Prostate gland (tissue), 2 donors: ENCODE data around the gene ZNF493. TPM values are rescaled to one million over a fixed set of nuclear protein-coding genes. Genes with fewer than 3 reads are reported as not detected.
A peak's percentile ranks its signal among the peaks of the same experiment; 100 is the strongest.

ENCODE experiments used
- DNase-seq: peaks from one replicate; pipeline ENCODE4 v3.0.0-alpha.2; 2019; ENCODE audit warnings: low spot score
- H3K27ac ChIP-seq, 2 donors: fragments of 200-600 bp; sonication (generic); 2 replicates each; pipeline ENCODE4 v1.5.1; 2017 to 2019
- H3K27me3 ChIP-seq: fragments of 200-600 bp; sonication (generic); replicated peaks from 2 replicates; pipeline ENCODE4 v1.5.1; 2019; ENCODE audit not compliant: insufficient read depth
- H3K36me3 ChIP-seq, 2 donors: fragments of 200-600 bp; sonication (generic); 1 replicate in 1 of 2; 2 replicates in 1 of 2; pipeline versions ENCODE4 v1.5.1 to v1.8.1; 2017 to 2019
- H3K4me1 ChIP-seq: fragments of 200-600 bp; sonication (generic); replicated peaks from 2 replicates; pipeline ENCODE4 v1.5.1; 2019
- H3K4me3 ChIP-seq, 2 donors: fragments of 200-600 bp; sonication (generic); 2 replicates each; pipeline ENCODE4 v1.5.1; 2017 to 2019
- H3K9me3 ChIP-seq: fragments of 200-600 bp; sonication (generic); 2 replicates; pipeline ENCODE4 v1.5.1; 2017
- CTCF ChIP-seq, 4 experiments: fragments of 200-600 bp in 2 of 4; fragments of 450-650 bp in 2 of 4; sonication (generic) in 2 of 4; IDR thresholded peaks; 1 replicate in 3 of 4; 2 replicates in 1 of 4; pipeline ENCODE4 v1.5.1; 2016 to 2019; ENCODE audit warnings: antibody characterized with exemption in 4 of 4, mild to moderate bottlenecking in 2 of 4, moderate library complexity in 2 of 4
- POLR2A ChIP-seq: fragments of 450-650 bp; IDR thresholded peaks from one replicate; pipeline ENCODE4 v1.6.1; 2016; ENCODE audit warnings: antibody characterized with exemption, mild to moderate bottlenecking
- POLR2AphosphoS5 ChIP-seq: sonication (generic); formaldehyde crosslinking; IDR thresholded peaks from one replicate; pipeline ENCODE4 v1.6.1; 2017; ENCODE audit warnings: antibody characterized with exemption
- WGBS: methylation state at CpG from one replicate; pipeline ENCODE4 v1.1.5; 2018; 5-methylcytosine and 5-hydroxymethylcytosine counted together
- intact Hi-C: fragments of 100-400 bp; cut with DNase I; formaldehyde crosslinking; loops from one replicate; pipeline ENCODE4 v1.14.2; 2022
- total RNA-seq, 2 donors: library from RNA; depleted of rRNA; stranded (reverse); fragments of >200 nt; gene quantifications; one replicate each; pipeline ENCODE4 v1.1.0, GENCODE V29; 2016

Gene ZNF493
- total RNA-seq, 2 donors from 2014 or later = 29.4 to 32.5 TPM

GRCh38 chr19:21423057-21424041, 26.4 kb downstream of the ZNF493 start:
- no peak overlapping the region for H3K4me3 ChIP-seq
- 97% methylated on average over 1 of the region's 1 CpG for WGBS
- no peaks in the 10 kb centered on the region for H3K9me3 ChIP-seq
- no peaks in the 10 kb centered on the region for H3K4me1 ChIP-seq
- TF ChIP-seq CTCF (IDR thresholded peaks at IDR 0.05) (no peak), POLR2AphosphoS5 (no peak), POLR2A (no peak)
- H3K36me3 ChIP-seq = no peaks in the 10 kb centered on the region
- intact Hi-C loops = no loop called here
- no peak overlapping the region for H3K27ac ChIP-seq
- H3K27me3 ChIP-seq = no peaks in the 10 kb centered on the region
- no peak for DNase-seq

GRCh38 chr19:21430675-21431074, 33.7 kb downstream of the ZNF493 start:
- H3K4me3 ChIP-seq = no peak overlapping the region
- no peak for DNase-seq
- H3K9me3 ChIP-seq = no peaks in the 10 kb centered on the region
- no peaks in the 10 kb centered on the region for H3K27me3 ChIP-seq
- WGBS = 69% methylated on average over 5 of the region's 5 CpGs
- intact Hi-C loops = no loop called here
- no peak overlapping the region for H3K27ac ChIP-seq
- no peaks in the 10 kb centered on the region for H3K4me1 ChIP-seq
- no peak for TF ChIP-seq POLR2AphosphoS5
- no peak for TF ChIP-seq POLR2A
- no peak for TF ChIP-seq CTCF (IDR thresholded peaks at IDR 0.05)
- no peaks in the 10 kb centered on the region for H3K36me3 ChIP-seq

GRCh38 chr19:21432590-21432989, 35.7 kb downstream of the ZNF493 start:
- Histone ChIP-seq H3K27me3 (no peaks in the 10 kb centered on the region), H3K4me3 (no peak overlapping the region), H3K27ac (no peak overlapping the region), H3K4me1 (no peaks in the 10 kb centered on the region), H3K9me3 (no peaks in the 10 kb centered on the region), H3K36me3 (no peaks in the 10 kb centered on the region)
- intact Hi-C loops = no loop called here
- 47% methylated on average over 2 of the region's 2 CpGs for WGBS
- DNase-seq = peak; percentile 45
- TF ChIP-seq POLR2AphosphoS5 (no peak), POLR2A (no peak)

- Histone ChIP-seq H3K27me3 (no peaks in the 10 kb centered on the region), H3K36me3 (no peaks in the 10 kb centered on the region), H3K4me3 (peak overlapping the region in 1 of 2 donors; percentile 3), H3K9me3 (no peaks in the 10 kb centered on the region), H3K4me1 (no peaks in the 10 kb centered on the region), H3K27ac (peak overlapping the region; percentile 1 to 43)
- DNase-seq = no peak
- 60% methylated on average over 8 of the region's 8 CpGs for WGBS
- intact Hi-C loops = no loop called here
- TF ChIP-seq POLR2AphosphoS5 (no peak), POLR2A (no peak), CTCF (IDR thresholded peaks at IDR 0.05) (no peak)
Measured at GRCh38 chr19:21434516-21434915, 37.6 kb downstream of the ZNF493 start.

- intact Hi-C loops = no loop called here
- H3K36me3 ChIP-seq = no peaks in the 10 kb centered on the region
- H3K27ac ChIP-seq = peak overlapping the region; percentile 1 to 43
- TF ChIP-seq POLR2A (no peak), POLR2AphosphoS5 (peak; percentile 5), CTCF (IDR thresholded peaks at IDR 0.05) (peak in 1 of 4 experiments; percentile 21)
- peak; percentile 18 for DNase-seq
- WGBS = 39% methylated on average over 8 of the region's 8 CpGs
- H3K4me1 ChIP-seq = no peaks in the 10 kb centered on the region
- no peaks in the 10 kb centered on the region for H3K27me3 ChIP-seq
- peak overlapping the region in 1 of 2 donors; percentile 3 for H3K4me3 ChIP-seq
- H3K9me3 ChIP-seq = no peaks in the 10 kb centered on the region
Measured at GRCh38 chr19:21434967-21435544, 38.1 kb downstream of the ZNF493 start.
